CD4-positive, alpha-beta T cell treated with Interferon alpha-2 for 1 hour (primary cell): ENCODE data around the gene PXMP4.

ENCODE experiments used
- DNase-seq, 2 donors: peaks; one replicate each; pipeline ENCODE4 v3.0.0-alpha.2; 2020 to 2022

Gene PXMP4

DNA sequence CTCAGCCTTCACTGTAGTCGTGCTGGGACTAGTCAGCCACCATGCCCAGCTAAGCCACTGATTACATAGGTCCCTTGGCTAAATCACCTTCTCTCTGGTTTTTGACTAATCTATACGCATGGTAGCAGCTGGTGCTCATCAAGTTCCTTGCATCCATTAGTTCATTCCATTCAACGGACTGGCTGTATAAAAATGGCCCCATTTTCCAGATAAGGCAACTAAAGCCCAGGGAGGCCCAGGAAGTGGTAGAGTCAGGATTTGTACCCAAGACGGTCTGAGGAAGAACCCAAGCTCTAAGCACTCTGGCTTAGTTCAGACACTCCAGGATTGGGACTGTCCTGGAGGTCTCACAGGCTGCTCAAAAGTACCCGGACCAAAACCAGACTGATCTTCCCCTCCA is 38.8 kb downstream of the PXMP4 start:
- no peak for DNase-seq

DNA sequence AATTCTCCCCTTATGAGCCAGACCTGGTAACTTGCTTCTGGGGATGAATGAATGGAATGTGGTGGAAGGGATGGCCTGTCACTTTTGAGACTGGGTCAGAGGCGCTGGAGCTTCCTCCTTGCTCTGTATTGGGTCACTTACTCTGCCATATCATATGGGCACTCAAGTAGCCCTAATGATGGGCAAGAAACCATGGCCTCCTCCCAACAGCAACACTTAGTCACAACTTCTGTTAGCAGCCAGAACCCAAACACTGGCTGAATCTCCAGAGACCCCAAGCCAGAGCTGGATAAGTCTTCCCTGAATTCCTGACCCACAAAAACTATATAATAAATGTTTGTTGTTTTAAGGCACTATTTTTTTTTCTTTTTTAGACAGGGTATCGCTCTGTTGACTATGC is 39.4 kb downstream of the PXMP4 start:
- no peak for DNase-seq

DNA sequence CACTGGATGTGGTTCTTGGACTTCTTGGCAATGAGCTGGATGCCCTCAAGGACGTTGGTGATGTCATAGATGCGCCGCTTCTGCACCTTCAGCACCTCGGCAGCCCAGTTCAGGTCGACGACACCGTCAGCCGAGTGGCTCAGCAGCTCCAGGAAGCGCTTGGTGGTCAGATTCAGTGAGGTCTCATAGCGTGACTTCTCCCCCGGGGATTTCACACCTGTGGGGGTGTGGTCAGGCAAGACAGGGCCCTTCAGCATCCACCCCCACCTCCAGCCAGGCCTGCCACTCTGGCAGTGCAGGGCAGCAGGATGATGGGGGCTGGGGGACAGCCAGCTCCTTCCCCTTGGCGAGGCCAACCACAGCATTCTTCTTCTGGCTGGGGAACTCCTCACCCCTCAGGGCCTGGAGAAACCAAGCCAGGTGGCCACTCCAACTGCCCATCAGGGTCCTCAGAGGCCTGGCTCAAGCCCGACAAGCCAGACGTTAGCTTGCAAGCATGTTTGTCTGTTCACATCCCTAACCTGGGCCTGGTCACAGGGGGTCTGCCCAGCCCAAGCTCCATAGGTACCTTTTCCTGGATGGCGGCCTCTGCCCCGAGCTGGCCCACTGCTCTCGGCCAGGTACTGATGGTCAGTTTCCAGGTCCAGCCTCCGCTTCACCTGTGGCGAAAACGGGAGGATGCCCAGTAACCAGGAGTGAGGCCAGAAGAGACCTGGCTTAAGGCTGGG is 40.2 kb downstream of the PXMP4 start:
- DNase-seq, result peak; percentile 67 to 68

DNA sequence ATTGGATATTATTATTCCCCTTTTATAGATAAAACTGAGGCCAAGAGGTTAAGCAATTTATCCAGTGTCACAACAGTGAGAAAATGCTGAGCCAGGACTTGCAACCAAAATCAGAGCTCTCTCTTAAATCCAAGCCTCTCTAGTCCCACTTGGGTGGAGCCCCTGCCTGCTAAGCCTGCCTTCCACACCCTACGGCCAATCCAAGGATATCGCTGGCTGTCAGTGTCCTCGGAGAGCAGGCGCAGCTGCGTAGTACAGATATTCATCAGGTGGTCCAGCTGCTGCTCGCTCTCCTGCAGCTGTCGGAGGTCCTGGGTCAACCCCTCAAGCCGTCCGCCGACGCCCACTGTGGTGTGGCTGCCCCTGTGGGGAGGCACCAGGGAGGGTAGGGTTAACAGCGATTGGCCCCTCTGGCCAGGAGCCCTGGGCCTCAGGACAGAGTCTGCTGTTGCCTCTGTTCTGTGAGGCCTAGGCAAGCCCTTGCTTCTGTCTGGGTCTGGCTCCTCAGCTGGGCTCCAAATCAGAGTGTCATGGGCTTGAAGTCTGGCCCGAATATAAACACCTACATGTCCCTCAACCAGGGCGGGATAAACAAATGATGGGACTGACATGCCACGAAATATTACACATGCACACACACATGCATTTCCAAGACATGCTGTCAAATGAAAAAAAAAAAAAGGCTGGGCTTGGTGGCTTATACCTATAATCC is 42.0 kb downstream of the PXMP4 start:
- no peak for DNase-seq

DNA sequence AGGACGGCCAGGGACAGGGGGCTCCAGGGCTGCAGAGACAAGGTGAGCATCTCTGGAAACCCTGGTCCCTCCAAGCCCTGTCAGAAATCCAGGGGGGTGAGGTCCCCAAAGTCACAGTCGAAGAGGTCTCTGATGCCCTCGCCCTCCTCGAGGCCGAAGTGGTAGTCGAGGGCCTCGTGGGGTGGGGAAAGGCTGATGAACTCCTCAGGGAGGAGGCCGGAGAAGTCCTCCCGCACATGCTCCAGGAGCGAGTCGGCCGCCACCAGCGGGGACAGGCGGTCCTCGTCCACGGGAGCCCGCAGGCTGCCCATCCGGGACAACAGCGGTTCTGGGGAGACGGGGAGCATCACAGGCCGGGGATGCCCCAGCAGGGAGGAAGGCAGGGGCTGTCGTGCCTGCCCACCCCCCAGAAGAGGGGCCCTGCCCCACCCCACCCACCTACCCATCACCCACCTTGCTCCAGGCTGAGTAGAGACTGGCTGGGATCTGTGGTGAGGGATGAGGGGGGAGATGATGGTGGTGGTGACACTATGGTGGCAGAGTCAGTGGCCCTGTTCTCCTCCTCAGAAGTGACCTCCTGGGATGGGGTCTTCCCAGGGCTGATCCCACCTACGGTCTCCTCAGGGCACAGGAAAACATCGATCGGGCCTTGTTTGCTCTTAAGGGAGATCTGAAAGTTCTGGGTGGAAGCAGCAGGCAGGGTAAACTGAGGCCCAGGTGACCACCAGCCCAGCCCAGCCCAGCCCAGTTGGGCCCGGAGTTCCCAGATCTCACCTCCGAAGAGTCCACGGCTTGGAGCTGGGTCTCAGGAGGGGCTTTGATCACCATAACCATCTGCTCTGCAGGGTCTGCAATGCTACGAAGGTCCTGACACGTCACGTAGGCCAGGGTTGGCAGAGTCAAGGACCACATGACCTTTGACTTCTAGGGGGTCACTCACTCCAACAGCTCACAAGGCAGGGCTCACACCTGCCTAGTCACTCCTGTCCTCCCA is 43.2 kb downstream of the PXMP4 start:
- DNase-seq, result no peak

GRCh38 chr20:33676121-33676520 is 44.0 kb downstream of the PXMP4 start:
- DNase-seq, result no peak

GRCh38 chr20:33675136-33675959 is 44.8 kb downstream of the PXMP4 start:
- no peak for DNase-seq

- peak; percentile 60 to 74 for DNase-seq
Observed at GRCh38 chr20:33674294-33675135, 45.6 kb downstream of the PXMP4 start, which contains the start of gene NECAB3. NECAB3 (minus strand) TSS chr20:33674428; CDS start chr20:33674352, 76 bp downstream.

GRCh38 chr20:33673410-33674293 is 46.5 kb downstream of the PXMP4 start:
- DNase-seq, result no peak

- DNase-seq, result no peak
Observed at GRCh38 chr20:33673114-33673409, 47.0 kb downstream of the PXMP4 start.

- DNase-seq, result no peak
Observed at GRCh38 chr20:33672426-33673113, 47.5 kb downstream of the PXMP4 start.

DNA sequence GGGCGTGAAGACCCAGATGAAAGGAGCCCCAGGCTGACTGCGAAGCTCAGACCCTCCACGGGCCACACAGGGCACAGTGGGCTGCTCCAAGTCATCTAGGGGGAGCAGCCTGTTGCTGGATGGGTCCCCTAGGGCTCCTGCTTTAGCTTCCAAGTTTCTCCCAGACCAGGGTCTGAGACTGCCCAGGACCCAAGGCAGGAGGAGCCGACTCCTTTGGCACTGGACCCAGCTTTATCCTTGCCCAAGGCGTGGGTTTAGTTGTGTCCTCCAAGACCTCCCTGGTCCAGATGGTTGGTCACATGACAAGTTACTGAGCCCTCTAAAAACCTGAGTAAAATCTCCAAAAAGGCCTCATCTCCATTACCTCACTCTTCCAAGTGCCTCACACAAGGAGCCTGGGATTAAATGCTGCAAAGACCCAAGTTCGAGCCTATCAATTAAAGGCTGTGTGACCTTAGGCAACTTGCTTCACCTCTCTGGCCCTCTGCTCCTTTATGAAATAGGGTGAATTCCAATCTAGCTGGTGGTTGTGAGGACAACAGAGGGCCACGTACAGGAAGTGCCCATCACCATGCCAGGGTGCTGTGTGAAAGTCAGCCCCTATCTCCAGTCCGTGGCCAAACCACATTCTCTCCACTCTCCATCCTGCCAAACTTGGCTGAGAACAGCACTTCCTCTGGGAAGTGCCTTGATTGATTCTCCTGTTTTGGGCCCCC is 48.4 kb downstream of the PXMP4 start:
- DNase-seq, result no peak

- DNase-seq, result no peak
Observed at GRCh38 chr20:33670715-33671499, 49.2 kb downstream of the PXMP4 start.

DNA sequence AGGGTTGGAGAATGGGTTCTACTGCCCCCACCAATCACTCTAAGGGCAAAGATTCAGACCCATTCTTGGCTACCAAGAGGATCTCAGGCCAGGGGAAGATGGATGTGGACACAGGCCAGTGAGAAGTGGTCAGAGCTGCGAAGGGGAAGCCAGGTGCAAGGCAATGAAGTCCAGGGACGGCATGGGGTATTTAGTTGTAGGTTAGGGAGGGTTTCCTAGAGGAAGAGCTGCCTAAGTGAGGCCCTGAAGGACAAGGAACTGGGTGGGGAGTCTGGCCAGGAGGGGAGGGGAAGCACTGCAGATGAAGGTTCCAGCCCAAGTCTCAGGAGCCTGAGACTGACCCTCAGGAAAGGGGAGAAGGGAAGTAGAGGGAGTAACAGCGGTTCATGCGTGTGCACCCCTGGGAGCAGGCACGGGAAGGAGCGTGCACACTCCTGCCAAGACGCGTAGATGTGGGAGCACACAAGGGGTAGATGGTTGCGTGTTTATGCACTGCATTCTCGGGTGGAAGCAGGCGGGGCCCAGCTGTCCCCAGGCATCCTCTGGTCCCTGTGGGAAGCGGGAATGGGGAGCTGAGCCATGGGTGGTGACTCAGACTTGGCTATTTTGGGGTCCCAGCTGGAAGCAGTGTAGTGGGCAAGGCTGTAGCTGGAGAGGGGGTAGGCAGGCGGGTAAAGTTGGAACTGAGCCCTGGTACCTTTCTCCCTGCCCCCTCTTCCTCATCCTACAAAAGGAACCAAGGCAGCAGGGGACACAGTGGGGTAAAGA is 50.1 kb downstream of the PXMP4 start:
- no peak for DNase-seq

DNA sequence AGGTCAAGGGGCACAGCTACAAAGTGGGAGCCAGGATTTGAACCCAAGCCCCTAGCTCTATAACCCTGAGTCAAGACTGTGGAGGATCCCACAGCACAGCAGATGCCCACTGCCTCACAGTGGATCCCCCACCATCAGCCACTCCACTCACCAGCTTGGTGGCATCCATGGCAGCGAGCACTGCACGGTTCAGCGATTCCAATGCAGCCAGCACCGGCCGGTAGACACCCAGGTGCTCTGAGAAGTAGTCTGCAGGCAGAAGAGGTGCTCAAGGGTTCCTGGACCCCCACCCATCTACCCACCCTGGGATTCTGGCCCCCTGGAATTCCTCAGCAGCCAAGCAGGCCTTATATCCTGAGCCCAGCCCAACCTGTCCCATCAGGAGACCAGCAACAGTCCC is 50.9 kb downstream of the PXMP4 start:
- no peak for DNase-seq

DNA sequence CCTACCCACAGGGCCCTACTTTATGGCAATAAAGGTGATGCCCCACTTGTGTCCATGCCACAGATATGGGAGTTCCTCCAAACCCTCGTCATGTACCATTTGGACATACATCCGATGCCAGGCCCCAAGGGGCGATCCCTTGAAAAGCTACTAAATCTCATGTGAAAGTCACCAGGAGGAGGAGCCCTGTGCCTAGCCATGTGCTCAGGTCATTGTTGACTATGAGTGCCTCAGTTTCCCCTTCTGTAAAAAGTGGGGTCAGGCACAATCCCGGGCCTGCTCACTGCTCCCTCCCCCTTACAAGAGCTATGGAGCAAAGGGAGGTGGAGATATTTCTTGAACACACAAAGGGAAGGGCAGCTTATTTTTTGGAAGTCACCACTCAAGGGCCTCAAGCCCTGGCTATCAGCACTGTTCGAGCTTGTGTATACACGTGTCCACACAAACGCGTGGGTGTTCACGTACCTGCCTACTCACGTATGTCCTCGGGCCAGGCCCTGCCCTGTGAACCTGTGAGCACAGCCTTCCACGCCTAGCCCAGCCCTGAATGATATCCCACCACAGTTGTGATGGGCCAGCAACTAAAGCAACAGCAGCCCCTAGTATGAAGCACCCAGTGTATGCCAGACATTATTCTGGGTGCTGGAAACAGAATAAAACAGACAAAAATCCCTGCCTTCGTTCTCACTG is 51.5 kb downstream of the PXMP4 start:
- DNase-seq, result no peak
